Lower leg skin (tissue), 3 donors: Measurements from ENCODE around the gene ATCAY.

ENCODE experiments used
- CTCF ChIP-seq, 3 donors: fragments of 450-650 bp; IDR thresholded peaks; one replicate each; pipeline ENCODE4 v1.5.1; 2016; ENCODE audit warnings: antibody characterized with exemption in 3 of 3, mild to moderate bottlenecking in 3 of 3, moderate library complexity in 2 of 3
- POLR2A ChIP-seq, 2 donors: fragments of 450-650 bp; IDR thresholded peaks; one replicate each; pipeline ENCODE4 v1.6.1; 2016 to 2017; ENCODE audit warnings: antibody characterized with exemption in 2 of 2, mild to moderate bottlenecking in 1 of 2, moderate library complexity in 1 of 2

DNA sequence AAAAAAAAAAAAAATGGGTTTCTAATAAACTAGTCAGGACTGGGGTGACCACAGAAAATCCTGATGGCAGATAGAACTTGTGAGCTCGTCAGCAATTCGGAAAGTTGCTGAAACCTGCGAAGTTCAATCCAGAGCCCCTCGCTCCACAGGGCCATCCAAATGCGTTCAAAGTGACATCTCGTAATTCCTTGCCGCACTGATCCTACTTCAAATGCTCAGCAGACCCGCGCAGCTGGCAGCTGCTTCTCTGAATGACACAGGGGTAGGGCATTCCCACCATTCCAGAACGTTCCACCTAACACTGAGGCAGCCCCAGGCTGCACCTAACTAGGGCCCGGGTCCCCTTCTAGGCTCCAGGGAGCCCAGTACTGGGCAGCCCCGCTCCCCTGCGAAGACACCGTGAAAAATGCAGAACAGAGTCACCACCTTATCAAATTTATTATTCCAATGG lies 95.2 kb downstream of the ATCAY start:
- TF ChIP-seq POLR2A (IDR thresholded peaks at IDR 0.05) (no peak), CTCF (IDR thresholded peaks at IDR 0.05) (no peak)
